HG03571 (cell line): ENCODE measurements around the gene BSND.

ENCODE experiments used
- ATAC-seq: cut with Tn5 transposase; IDR thresholded peaks from one replicate; pipeline ENCODE4 v1.9.1; 2021; ENCODE audit not compliant: unreplicated experiment

Gene BSND

DNA sequence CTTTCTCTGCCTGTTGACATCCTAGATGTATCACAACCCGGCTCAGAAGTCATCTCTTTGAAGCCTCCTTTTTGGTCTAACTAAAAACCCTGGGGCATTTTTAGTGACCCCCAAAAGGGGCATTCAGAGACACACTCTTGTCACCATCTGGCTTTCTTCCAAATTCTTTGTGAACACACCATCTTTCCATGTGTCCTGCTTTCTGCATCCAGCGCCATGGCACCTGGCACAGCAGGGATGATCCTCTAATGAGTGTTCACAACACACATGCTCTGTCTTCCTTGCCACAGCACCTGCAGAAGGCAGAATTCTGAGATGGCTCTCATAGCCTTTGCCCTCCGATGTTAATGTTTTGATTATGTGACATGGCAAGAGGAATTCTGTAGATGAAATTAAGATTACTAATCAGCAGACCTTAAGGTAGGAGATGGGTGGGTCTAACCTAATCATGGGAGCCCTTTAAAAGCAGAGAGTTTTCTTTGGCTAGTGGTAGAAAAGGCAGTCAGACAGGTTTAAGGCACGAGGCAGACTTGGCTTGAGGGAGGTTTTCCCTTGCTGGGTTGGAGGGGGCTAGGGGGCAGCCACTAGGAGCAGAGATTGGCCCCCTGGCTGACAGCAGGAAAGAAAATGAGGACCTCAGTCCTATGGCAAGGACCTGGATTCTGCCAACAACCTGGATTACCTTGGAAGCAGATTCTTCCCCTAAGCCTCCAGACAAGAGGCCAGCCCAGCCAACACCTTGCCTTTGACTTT lies 23.2 kb upstream of the BSND start:
- no peak for ATAC-seq

GRCh38 chr1:54976747-54977146 lies 22.0 kb upstream of the BSND start:
- no peak for ATAC-seq

- ATAC-seq = no peak
These were observed 21.0 kb upstream of the BSND start for GRCh38 chr1:54977533-54978297.

GRCh38 chr1:54978528-54979326 lies 20.0 kb upstream of the BSND start:
- no peak for ATAC-seq

- no peak for ATAC-seq
These were observed 19.3 kb upstream of the BSND start for GRCh38 chr1:54979327-54979891.

- ATAC-seq = no peak
These were observed 18.6 kb upstream of the BSND start for GRCh38 chr1:54980046-54980527.

DNA sequence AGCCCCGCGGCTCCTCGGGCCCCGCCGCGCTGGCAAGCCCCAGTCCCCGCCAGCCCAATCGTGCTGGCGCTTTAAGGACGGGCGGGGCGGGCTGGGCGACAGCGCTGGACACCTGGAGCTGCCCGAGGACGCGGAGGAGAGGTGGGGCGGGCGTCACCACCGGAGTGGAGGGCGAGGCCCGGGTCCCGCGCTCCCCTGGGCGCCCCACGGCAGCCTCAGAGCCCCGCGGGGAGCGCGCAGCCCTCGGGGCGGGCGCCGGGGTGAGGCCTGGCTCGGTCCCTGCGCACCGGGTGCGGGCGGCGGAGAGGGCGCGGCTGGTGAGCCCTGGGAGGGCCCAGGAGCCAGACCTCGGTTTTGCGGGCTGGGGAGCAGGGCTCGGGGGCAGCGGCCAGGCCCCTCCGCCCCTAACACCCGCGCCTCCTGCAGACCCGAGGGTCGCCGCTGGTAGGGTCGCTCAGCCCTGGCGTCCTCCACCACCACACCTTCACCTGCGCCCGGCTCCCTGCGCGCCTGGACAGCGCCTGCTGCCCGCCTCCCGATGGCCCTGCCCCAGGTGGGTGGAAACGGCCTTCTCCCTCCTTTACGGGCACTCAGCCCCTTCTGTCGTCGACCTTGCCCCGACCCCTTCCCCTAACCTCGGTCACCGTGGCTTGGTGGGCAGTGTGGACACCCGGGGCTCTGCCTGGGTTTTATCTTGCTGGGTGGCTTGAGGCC lies 18.0 kb upstream of the BSND start, which contains the start of gene TMEM61:
TSS of gene TMEM61 (plus strand) at position 101 of the 714 bp plus-strand sequence. CDS start at position 539, 438 bp downstream.
- no peak for ATAC-seq

DNA sequence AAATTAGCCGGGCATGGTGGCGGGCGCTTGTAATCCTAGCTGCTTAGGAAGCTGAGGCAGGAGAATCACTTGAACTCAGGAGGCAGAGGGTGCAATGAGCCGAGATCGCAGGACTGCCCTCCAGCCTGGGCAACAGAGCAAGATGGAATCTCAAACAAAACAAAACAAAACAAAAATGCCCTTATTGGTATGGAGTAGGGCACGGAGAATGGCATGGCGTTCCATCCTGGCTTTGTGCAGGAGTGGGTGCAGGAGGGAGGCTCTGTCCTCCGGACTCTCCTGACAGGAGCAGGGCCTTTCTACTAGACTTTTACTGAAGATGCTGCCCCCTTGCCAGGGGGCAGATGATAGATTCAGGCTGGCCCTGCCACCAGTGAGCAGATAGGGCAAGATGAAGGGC lies 17.3 kb upstream of the BSND start:
- ATAC-seq = no peak

GRCh38 chr1:54982739-54983138 lies 16.0 kb upstream of the BSND start:
- ATAC-seq = no peak

GRCh38 chr1:54984131-54984842 lies 14.4 kb upstream of the BSND start:
- ATAC-seq = no peak

DNA sequence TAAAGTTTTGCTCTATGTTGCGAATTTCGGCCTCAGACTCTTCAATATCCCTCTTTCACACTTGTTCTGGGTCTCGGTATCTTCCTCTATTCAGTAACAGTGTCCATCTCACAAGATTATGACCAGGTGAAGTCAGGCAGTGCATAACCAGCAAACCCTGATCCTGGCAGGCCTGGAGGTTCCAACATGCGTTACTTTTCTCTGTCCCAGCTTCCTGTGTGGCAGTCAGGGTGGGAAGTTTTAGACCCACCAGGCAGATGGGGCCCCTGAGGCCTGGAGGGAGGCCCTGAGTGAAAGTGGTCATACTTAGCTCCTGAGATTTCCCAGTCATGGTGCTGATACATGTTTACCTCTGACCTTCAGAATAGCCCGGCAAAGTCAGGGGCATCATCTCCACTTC lies 13.2 kb upstream of the BSND start:
- no peak for ATAC-seq

DNA sequence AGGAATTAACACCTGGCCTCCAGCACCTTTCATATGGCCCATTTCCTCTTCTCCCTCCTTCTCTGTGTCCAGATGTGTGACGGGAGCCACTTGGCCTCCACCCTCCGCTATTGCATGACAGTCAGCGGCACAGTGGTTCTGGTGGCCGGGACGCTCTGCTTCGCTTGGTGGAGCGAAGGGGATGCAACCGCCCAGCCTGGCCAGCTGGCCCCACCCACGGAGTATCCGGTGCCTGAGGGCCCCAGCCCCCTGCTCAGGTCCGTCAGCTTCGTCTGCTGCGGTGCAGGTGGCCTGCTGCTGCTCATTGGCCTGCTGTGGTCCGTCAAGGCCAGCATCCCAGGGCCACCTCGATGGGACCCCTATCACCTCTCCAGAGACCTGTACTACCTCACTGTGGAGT lies 12.7 kb upstream of the BSND start:
- no peak for ATAC-seq

- ATAC-seq = no peak
These were observed 12.2 kb upstream of the BSND start for GRCh38 chr1:54986533-54986932.

DNA sequence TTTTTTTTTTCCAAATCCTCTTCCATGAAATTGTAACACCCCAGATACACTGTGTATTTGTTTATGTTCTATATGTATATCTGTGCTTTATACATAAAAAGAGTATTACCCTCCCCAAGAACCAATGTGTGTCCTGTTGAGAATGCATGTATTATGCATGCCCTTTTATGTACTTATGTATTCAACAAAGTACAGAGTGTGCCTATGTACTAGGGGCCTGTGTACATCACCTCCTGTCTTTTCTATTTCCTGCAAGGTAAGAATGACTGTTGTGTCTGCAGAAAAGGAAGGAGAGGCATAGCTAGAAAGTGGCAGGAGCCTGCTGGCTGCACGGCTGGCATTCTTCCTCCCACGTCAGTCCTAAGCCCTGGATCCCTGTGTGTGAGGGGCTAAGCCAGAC lies 11.3 kb upstream of the BSND start:
- no peak for ATAC-seq

- no peak for ATAC-seq
These were observed 10.6 kb upstream of the BSND start for GRCh38 chr1:54987919-54988705.

GRCh38 chr1:54988975-54989374 lies 9.8 kb upstream of the BSND start:
- ATAC-seq = no peak

DNA sequence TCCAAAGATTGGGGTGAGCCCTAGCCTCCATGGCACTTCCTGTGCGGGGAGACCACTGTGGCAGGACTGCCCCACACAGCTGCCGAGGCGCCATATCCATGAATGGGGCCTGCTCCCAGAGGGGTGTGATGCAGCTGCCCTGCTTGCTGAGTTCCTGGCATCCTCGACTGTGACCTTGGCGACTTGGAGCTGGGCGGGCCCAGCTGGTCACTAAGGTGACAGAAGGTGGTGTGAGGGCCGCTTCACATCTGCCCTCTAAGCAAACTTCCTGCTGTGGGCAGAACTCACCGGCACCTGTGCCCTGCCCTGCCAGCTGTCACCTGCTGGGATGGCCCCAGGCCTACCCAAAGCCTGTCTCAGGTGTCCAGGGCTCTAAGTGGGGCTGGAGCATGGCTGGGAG lies 9.3 kb upstream of the BSND start:
- ATAC-seq = no peak

GRCh38 chr1:54989968-54990810 lies 8.5 kb upstream of the BSND start:
- no peak for ATAC-seq
